GM12801 (cell line): ENCODE measurements around the gene APBB1IP.

Experiments
- CTCF ChIP-seq: IDR thresholded peaks from one replicate; pipeline ENCODE4 v1.5.1; 2011; ENCODE audit warnings: control low read depth; ENCODE audit not compliant: insufficient read length; ENCODE audit errors: extremely low read depth

APBB1IP gene

GRCh38 chr10:26520575-26520974, 82.4 kb downstream of the APBB1IP start:
- no peak for TF ChIP-seq CTCF

- TF ChIP-seq CTCF, result no peak
Measured at GRCh38 chr10:26524161-26524896, 86.2 kb downstream of the APBB1IP start.

GRCh38 chr10:26525586-26525985, 87.4 kb downstream of the APBB1IP start:
- TF ChIP-seq CTCF, result no peak

GRCh38 chr10:26527018-26527417, 88.9 kb downstream of the APBB1IP start:
- no peak for TF ChIP-seq CTCF

- no peak for TF ChIP-seq CTCF
Measured at GRCh38 chr10:26528048-26528447, 89.9 kb downstream of the APBB1IP start.

- TF ChIP-seq CTCF, result no peak
Measured at GRCh38 chr10:26528715-26529393, 90.7 kb downstream of the APBB1IP start.

- TF ChIP-seq CTCF, result no peak
Measured at GRCh38 chr10:26534384-26534783, 96.2 kb downstream of the APBB1IP start.
